Stomach (tissue), 9 donors: ENCODE data around the gene TTC28. TPM values are rescaled to one million over a fixed set of nuclear protein-coding genes. Genes with fewer than 3 reads are reported as not detected.
A peak's percentile ranks its signal among the peaks of the same experiment; 100 is the strongest.

ENCODE experiments used
- DNase-seq, 2 donors: peaks; one replicate each; pipeline versions ENCODE4 v3.0.0 to v3.0.0-alpha.2; 2013 to 2019
- H3K27ac ChIP-seq, 5 donors: fragments of 200-600 bp in 4 of 5; sonication (generic) in 4 of 5; one replicate each; pipeline ENCODE4 v1.5.1; 2013 to 2019; ENCODE audit warnings: mild to moderate bottlenecking in 1 of 5, moderate library complexity in 1 of 5
- H3K27me3 ChIP-seq, 3 donors: fragments of 200-600 bp; sonication (generic); one replicate each; pipeline ENCODE4 v1.5.1; 2017 to 2019; ENCODE audit warnings: mixed run types in 1 of 3
- H3K36me3 ChIP-seq, 4 donors: fragments of 200-600 bp; sonication (generic); 1 replicate in 3 of 4; 2 replicates in 1 of 4; pipeline ENCODE4 v1.5.1; 2016 to 2019
- H3K4me1 ChIP-seq, 4 donors: fragments of 200-600 bp; sonication (generic); one replicate each; pipeline ENCODE4 v1.5.1; 2016 to 2019
- H3K4me3 ChIP-seq, 4 donors: fragments of 200-600 bp; sonication (generic) in 3 of 4; one replicate each; pipeline ENCODE4 v1.5.1; 2016 to 2019; ENCODE audit warnings: mild to moderate bottlenecking in 1 of 4
- H3K9me3 ChIP-seq, 4 donors: fragments of 200-600 bp; sonication (generic); one replicate each; pipeline ENCODE4 v1.5.1; 2016 to 2019
- CTCF ChIP-seq, 7 experiments: fragments of 450-650 bp in 4 of 7; fragments of 200-600 bp in 3 of 7; sonication (generic) in 3 of 7; IDR thresholded peaks; one replicate each; pipeline ENCODE4 v1.5.1; 2016 to 2019; ENCODE audit warnings: antibody characterized with exemption in 7 of 7, control low read depth in 2 of 7, mild to moderate bottlenecking in 1 of 7
- EP300 ChIP-seq: sonication (generic); formaldehyde crosslinking; IDR thresholded peaks from one replicate; pipeline ENCODE4 v1.6.1; 2017; ENCODE audit warnings: antibody characterized with exemption
- POLR2A ChIP-seq, 4 donors: fragments of 450-650 bp; IDR thresholded peaks; one replicate each; pipeline ENCODE4 v1.6.1; 2016; ENCODE audit warnings: antibody characterized with exemption in 4 of 4, control low read depth in 2 of 4, mild to moderate bottlenecking in 1 of 4, moderate library complexity in 1 of 4
- POLR2AphosphoS5 ChIP-seq, 3 donors: sonication (generic); formaldehyde crosslinking; IDR thresholded peaks; one replicate each; pipeline ENCODE4 v1.6.1; 2016; ENCODE audit warnings: antibody characterized with exemption in 3 of 3
- WGBS, 5 donors: extraction: QIAGEN DNeasy Blood & Tissue Kit in 3 of 5; methylation state at CpG; one replicate each; pipeline versions ENCODE4 v1.1.5 to v1.1.7; 2013 to 2018; 5-methylcytosine and 5-hydroxymethylcytosine counted together
- intact Hi-C: fragments of 100-400 bp; cut with DNase I; formaldehyde crosslinking; loops from one replicate; pipeline ENCODE4 v1.15.1; 2023; ENCODE audit warnings: low total_unique reads
- polyA plus RNA-seq, 3 donors: library from polyadenylated mRNA; stranded (reverse); fragments of 200-250 nt; gene quantifications; one replicate each; pipeline ENCODE4 v1.2.3, GENCODE V29; 2013
- total RNA-seq, 5 donors: library from RNA; depleted of rRNA; stranded (reverse); fragments of >200 nt; gene quantifications; one replicate each; pipeline versions ENCODE4 v1.1.0 to v1.2.3, GENCODE V29; 2014 to 2016
- donor health status: healthy with polysubstance abuse.
- donor health status: Bipolar disorder and iron deficiency.
- donor health status: healthy.

TTC28 gene
- total and polyA plus RNA-seq, 8 donors: 1.7 to 53.4 (median 24.6) TPM

GRCh38 chr22:28440592-28441390 is 238.8 kb downstream of the TTC28 start:
- TF ChIP-seq POLR2A (IDR thresholded peaks at IDR 0.05) (no peak), POLR2AphosphoS5 (IDR thresholded peaks at IDR 0.05) (no peak), CTCF (IDR thresholded peaks at IDR 0.05) (no peak), EP300 (no peak)
- H3K36me3 ChIP-seq: no peaks in the 10 kb centered on the region
- H3K4me1 ChIP-seq: peaks cover 8 to 71% (median 41%) of the 10 kb centered on the region in 4 donors
- intact Hi-C loops: loop anchor here (10.0 kb wide), 1 partner anchor 386 kb away; no protein-coding TSS in a partner anchor
- WGBS, 5 donors: 37 to 50% (median 39%) methylated on average over 4 of the region's 4 CpGs
- H3K27ac ChIP-seq: peak overlapping the region in 3 of 5 donors; percentile 43 to 90 (median 89)
- H3K27me3 ChIP-seq: no peaks in the 10 kb centered on the region
- DNase-seq: peak in 1 of 2 donors; percentile 21
- H3K4me3 ChIP-seq: peak overlapping the region in 1 of 4 donors; percentile 65
- no peaks in the 10 kb centered on the region for H3K9me3 ChIP-seq

GRCh38 chr22:28438183-28438768 is 241.4 kb downstream of the TTC28 start:
- H3K36me3 ChIP-seq: no peaks in the 10 kb centered on the region
- no peaks in the 10 kb centered on the region for H3K27me3 ChIP-seq
- intact Hi-C loops: no loop called here
- no peaks in the 10 kb centered on the region for H3K9me3 ChIP-seq
- H3K4me1 ChIP-seq: peaks cover 8 to 71% (median 39%) of the 10 kb centered on the region in 4 donors
- DNase-seq: no peak
- TF ChIP-seq POLR2A (IDR thresholded peaks at IDR 0.05) (no peak), EP300 (no peak), CTCF (IDR thresholded peaks at IDR 0.05) (no peak), POLR2AphosphoS5 (IDR thresholded peaks at IDR 0.05) (no peak)
- WGBS, 5 donors: 25 to 46% (median 35%) methylated on average over 1 of the region's 1 CpG
- no peak overlapping the region for H3K27ac ChIP-seq
- H3K4me3 ChIP-seq: no peak overlapping the region

- WGBS, 5 donors: 62 to 85% (median 81%) methylated on average over 3 of the region's 3 CpGs
- H3K27ac ChIP-seq: no peak overlapping the region
Observed at GRCh38 chr22:28435982-28436381, 243.7 kb downstream of the TTC28 start.

More at GRCh38 chr22:28435982-28436381, 243.7 kb downstream of the TTC28 start:
- no peak for TF ChIP-seq POLR2AphosphoS5 (IDR thresholded peaks at IDR 0.05)
- no peak for TF ChIP-seq POLR2A (IDR thresholded peaks at IDR 0.05)
- TF ChIP-seq CTCF (IDR thresholded peaks at IDR 0.05): no peak
- no peak for TF ChIP-seq EP300
- Histone ChIP-seq H3K9me3 (no peaks in the 10 kb centered on the region), H3K27me3 (no peaks in the 10 kb centered on the region), H3K36me3 (no peaks in the 10 kb centered on the region), H3K4me1 (peaks cover 0 to 51% (median 22%) of the 10 kb centered on the region in 4 donors), H3K4me3 (no peak overlapping the region)
- DNase-seq: no peak
- intact Hi-C loops: no loop called here
